IMR-90 (cell line): ENCODE measurements around the gene GRB14. TPM values are rescaled to one million over a fixed set of nuclear protein-coding genes. Genes with fewer than 3 reads are reported as not detected.

ENCODE experiments used
- ATAC-seq: fragments of 200-7000 bp; cut with Tn5 transposase; 2 replicates; pipeline ENCODE4 v1.9.1; 2020; ENCODE audit warnings: low read depth, mild to moderate bottlenecking, moderate library complexity
- BruUV-seq: library from RNA; stranded (reverse); fragments of 400-500 nt; replicated peaks from 2 replicates; lab custom pipeline; 2021; lab: Mats Ljungman, UMichigan
- CTCF ChIA-PET: fragments of 300-600 bp; formaldehyde crosslinking; extraction: SDS; loops from one replicate; lab custom pipeline; 2021; ENCODE audit warnings: antibody characterized with exemption; lab: Yijun Ruan, JAX
- POLR2A ChIA-PET: fragments of 300-600 bp; sonication (Branson Sonifier 250); formaldehyde crosslinking; loops from one replicate; lab custom pipeline; 2022; ENCODE audit warnings: antibody characterized with exemption; ENCODE audit not compliant: unreplicated experiment; lab: Charles Lee
- DNase-seq: peaks from one replicate; pipeline ENCODE4 v3.0.0; 2013
- H2AFZ ChIP-seq: replicated peaks from 2 replicates; pipeline ENCODE3; 2013; ENCODE audit warnings: low read length, mild to moderate bottlenecking; ENCODE audit not compliant: poor library complexity
- H2AK5ac ChIP-seq: 2 replicates; pipeline ENCODE4 v1.6.1; 2013; ENCODE audit warnings: low read depth, low read length, inconsistent platforms
- H2AK9ac ChIP-seq: replicated peaks from 2 replicates; pipeline ENCODE3; 2013; ENCODE audit warnings: mild to moderate bottlenecking, low read depth, low read length, moderate library complexity; ENCODE audit not compliant: poor library complexity
- H2BK120ac ChIP-seq: 2 replicates; pipeline ENCODE4 v1.6.1; 2013; ENCODE audit warnings: low read depth, low read length, inconsistent platforms
- H2BK15ac ChIP-seq: 3 replicates; pipeline ENCODE4 v1.6.1; 2013; ENCODE audit warnings: low read depth, low read length, inconsistent platforms
- H2BK20ac ChIP-seq: 2 replicates; pipeline ENCODE4 v1.6.1; 2013; ENCODE audit warnings: low read depth, mild to moderate bottlenecking, inconsistent platforms, low read length, moderate library complexity
- H2BK5ac ChIP-seq: 2 replicates; pipeline ENCODE4 v1.6.1; 2013; ENCODE audit warnings: mild to moderate bottlenecking, low read depth, low read length, inconsistent platforms; ENCODE audit not compliant: poor library complexity, severe bottlenecking
- H3K14ac ChIP-seq: replicated peaks from 2 replicates; pipeline ENCODE4 v1.6.1; 2013; ENCODE audit warnings: low read depth, low read length, inconsistent platforms
- H3K18ac ChIP-seq: 2 replicates; pipeline ENCODE4 v1.6.1; 2013; ENCODE audit warnings: low read depth, low read length, control low read depth
- H3K23ac ChIP-seq: 2 replicates; pipeline ENCODE4 v1.6.1; 2013; ENCODE audit warnings: low read depth, low read length, inconsistent platforms
- H3K27ac ChIP-seq: 2 replicates; pipeline ENCODE4 v1.5.1; 2013; ENCODE audit warnings: mild to moderate bottlenecking, control low read depth, low read length; ENCODE audit not compliant: insufficient read depth
- H3K27me3 ChIP-seq: 2 replicates; pipeline ENCODE4 v1.6.1; 2013; ENCODE audit warnings: low read length; ENCODE audit not compliant: control insufficient read depth, insufficient read depth
- H3K36me3 ChIP-seq: 2 replicates; pipeline ENCODE4 v1.6.1; 2013; ENCODE audit warnings: low read length, mixed read lengths; ENCODE audit not compliant: control insufficient read depth, insufficient read depth
- H3K4ac ChIP-seq: 2 replicates; pipeline ENCODE4 v1.6.1; 2013; ENCODE audit warnings: low read depth, low read length, inconsistent platforms
- H3K4me1 ChIP-seq: 2 replicates; pipeline ENCODE4 v1.6.1; 2013; ENCODE audit warnings: low read length, mixed read lengths; ENCODE audit not compliant: control insufficient read depth, insufficient read depth
- H3K4me2 ChIP-seq: 2 replicates; pipeline ENCODE4 v1.6.1; 2013; ENCODE audit warnings: low read depth, mild to moderate bottlenecking, control low read depth, low read length, moderate library complexity
- H3K4me3 ChIP-seq: 2 replicates; pipeline ENCODE4 v1.5.1; 2013; ENCODE audit warnings: low read depth, mild to moderate bottlenecking, control low read depth, low read length, moderate library complexity; ENCODE audit not compliant: insufficient read depth
- H3K56ac ChIP-seq: 2 replicates; pipeline ENCODE4 v1.6.1; 2013; ENCODE audit warnings: low read length, inconsistent platforms; ENCODE audit not compliant: insufficient read depth; ENCODE audit errors: extremely low read depth
- H3K79me1 ChIP-seq, 2 experiments: 2 replicates each; pipeline ENCODE4 v1.6.1; 2013; ENCODE audit warnings: low read length in 2 of 2, inconsistent platforms in 1 of 2, low read depth in 1 of 2
- H3K9ac ChIP-seq: 2 replicates; pipeline ENCODE4 v1.6.1; 2013; ENCODE audit warnings: low read depth, low read length, control low read depth
- H3K9me1 ChIP-seq: 2 replicates; pipeline ENCODE4 v1.6.1; 2013; ENCODE audit warnings: low read length, inconsistent platforms; ENCODE audit not compliant: insufficient read depth
- H3K9me3 ChIP-seq: 2 replicates; pipeline ENCODE4 v1.6.1; 2013; ENCODE audit warnings: low read length; ENCODE audit not compliant: control insufficient read depth, insufficient read depth
- H4K20me1 ChIP-seq: 2 replicates; pipeline ENCODE4 v1.6.1; 2013; ENCODE audit warnings: low read length, inconsistent platforms; ENCODE audit not compliant: insufficient read depth
- H4K5ac ChIP-seq: 2 replicates; pipeline ENCODE4 v1.6.1; 2013; ENCODE audit warnings: mild to moderate bottlenecking, low read depth, low read length, control low read depth
- H4K8ac ChIP-seq, 2 experiments: 2 replicates each; pipeline ENCODE4 v1.6.1; 2013; ENCODE audit warnings: low read depth in 2 of 2, low read length in 2 of 2, control low read depth in 1 of 2, inconsistent platforms in 1 of 2
- H4K91ac ChIP-seq: 2 replicates; pipeline ENCODE4 v1.6.1; 2013; ENCODE audit warnings: low read depth, low read length, inconsistent platforms; ENCODE audit not compliant: insufficient read depth
- CEBPB ChIP-seq: IDR thresholded peaks from 2 replicates; pipeline ENCODE4 v1.6.1; 2012; ENCODE audit warnings: low read depth, low read length, improper control_type of control experiment
- MAFK ChIP-seq: IDR thresholded peaks from 2 replicates; pipeline ENCODE4 v1.6.1; 2012; ENCODE audit warnings: low read depth, low read length, improper control_type of control experiment
- POLR2A ChIP-seq: IDR thresholded peaks from 2 replicates; pipeline ENCODE4 v1.6.1; 2012; ENCODE audit warnings: mild to moderate bottlenecking, low read depth, low read length
- WGBS, 2 experiments: methylation state at CpG; one replicate each; pipeline versions ENCODE4 v1.1.5 to v1.1.7; 2013; ENCODE audit warnings: missing lambda C conversion rate in 2 of 2; ENCODE audit not compliant: insufficient read length in 1 of 2; ENCODE audit errors: extremely low coverage in 2 of 2; 5-methylcytosine and 5-hydroxymethylcytosine counted together
- dilution Hi-C: fragments of 300-500 bp; cut with HindIII; formaldehyde crosslinking; loops from one replicate; pipeline ENCODE4 v1.14.3; 2018; ENCODE audit warnings: low sequenced_read_pairs; ENCODE audit not compliant: unreplicated experiment
- in situ Hi-C: fragments of 300-500 bp; cut with MboI; formaldehyde crosslinking; loops from 3 replicates; pipeline ENCODE4 v1.14.3; 2019; ENCODE audit warnings: low sequenced_read_pairs, inconsistent platforms, mixed read lengths
- intact Hi-C: fragments of 100-400 bp; cut with micrococcal nuclease; formaldehyde crosslinking; loops from 2 replicates; pipeline ENCODE4 v1.10.0; 2022
- polyA plus RNA-seq, 3 experiments: library from polyadenylated mRNA; depleted of rRNA; stranded (reverse); fragments of >200 nt; gene quantifications; 2 replicates each; pipeline ENCODE4 v1.2.3, GENCODE V29; 2012; ENCODE audit warnings: low replicate concordance in 1 of 3
- total RNA-seq: library from RNA; depleted of rRNA; stranded (reverse); fragments of >200 nt; gene quantifications from 2 replicates; pipeline ENCODE4 v1.2.3, GENCODE V29; 2012

Gene GRB14
- total and polyA plus RNA-seq, 2 of the 4 experiments (the other 2 are of a cell fraction) = not detected

DNA sequence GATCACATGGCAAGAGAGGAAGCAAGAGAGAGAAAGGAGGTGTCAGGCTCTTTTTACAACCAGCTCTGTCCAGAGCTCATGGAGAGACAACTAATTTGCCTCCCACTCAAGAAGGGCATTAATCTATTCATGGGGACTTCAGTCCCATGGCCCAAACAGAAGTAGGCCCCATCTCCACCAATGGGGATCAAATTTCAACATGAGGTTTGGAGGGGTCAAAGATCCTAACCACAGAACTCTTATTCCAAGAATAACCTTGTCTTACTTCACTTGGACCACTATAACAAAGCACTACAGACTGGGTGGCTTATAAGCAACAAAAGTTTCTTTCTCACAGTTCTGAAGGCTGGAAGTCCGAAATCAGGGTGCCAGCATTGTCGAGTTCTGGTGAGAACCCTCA is 31.8 kb downstream of the GRB14 start:
- H3K4ac ChIP-seq = no peak overlapping the region
- H4K5ac ChIP-seq = no peak overlapping the region
- H4K8ac ChIP-seq = no peak overlapping the region
- ChIA-PET CTCF (interaction anchor here (0.6 kb wide), 1 partner anchor 50 kb away, joined by 3 read pairs; no protein-coding TSS in a partner anchor), POLR2A (no interaction called here)
- H3K18ac ChIP-seq = no peak overlapping the region
- H3K36me3 ChIP-seq = no peaks in the 10 kb centered on the region
- H3K9me1 ChIP-seq = no peaks in the 10 kb centered on the region
- no peak overlapping the region for H2AFZ ChIP-seq
- ATAC-seq (no peak), DNase-seq (no peak)
- intact Hi-C loops = no loop called here
- no peak overlapping the region for H3K23ac ChIP-seq
- no peak overlapping the region for H3K4me3 ChIP-seq
- no peaks in the 10 kb centered on the region for H3K9me3 ChIP-seq
- TF ChIP-seq CEBPB (no peak), POLR2A (no peak), MAFK (no peak)
- H2BK20ac ChIP-seq = no peak overlapping the region
- in situ Hi-C loops = no loop called here
- no peak overlapping the region for H3K27ac ChIP-seq
- no peak overlapping the region for H3K4me2 ChIP-seq
- no peak overlapping the region for H2AK5ac ChIP-seq
- H2AK9ac ChIP-seq = no peak overlapping the region
- H2BK5ac ChIP-seq = no peak overlapping the region
- no peaks in the 10 kb centered on the region for H4K20me1 ChIP-seq
- H3K79me1 ChIP-seq = no peaks in the 10 kb centered on the region
- no peak overlapping the region for H3K9ac ChIP-seq
- no peak overlapping the region for H3K14ac ChIP-seq
- no peaks in the 10 kb centered on the region for H3K4me1 ChIP-seq
- BruUV-seq = no TSS peak
- no peaks in the 10 kb centered on the region for H3K27me3 ChIP-seq
- H3K56ac ChIP-seq = no peak overlapping the region
- dilution Hi-C loops = no loop called here
- no peak overlapping the region for H2BK15ac ChIP-seq
- WGBS, 2 experiments = no CpG with 5 or more reads among the region's 2 CpGs
- H4K91ac ChIP-seq = no peak overlapping the region
- H2BK120ac ChIP-seq = no peak overlapping the region
